HG02884 (cell line): ENCODE results near the gene WAC.

Source experiments
- ATAC-seq: cut with Tn5 transposase; IDR thresholded peaks from one replicate; pipeline ENCODE4 v1.9.1; 2021; ENCODE audit warnings: mild to moderate bottlenecking, moderate library complexity; ENCODE audit not compliant: unreplicated experiment

Gene WAC

GRCh38 chr10:28663576-28664368, 130.9 kb downstream of the WAC start:
- no peak for ATAC-seq

DNA sequence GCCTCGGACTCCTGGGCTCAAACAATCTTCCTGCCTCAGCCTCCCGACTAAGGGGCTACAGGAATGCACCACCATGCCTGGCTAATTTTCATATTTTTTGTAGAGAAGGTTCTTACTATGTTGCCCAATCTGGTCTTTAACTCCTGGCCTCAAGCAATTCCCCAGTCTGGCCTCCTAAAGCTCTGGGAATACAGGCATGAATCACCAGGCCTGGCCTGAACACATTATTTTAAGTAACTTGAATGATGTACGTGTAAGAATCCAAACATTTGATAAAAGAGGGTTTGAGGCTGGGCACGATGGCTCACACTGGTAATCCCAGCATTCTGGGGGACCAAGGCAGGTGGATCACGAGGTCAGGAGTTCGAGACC, 131.4 kb downstream of the WAC start:
- ATAC-seq: no peak

GRCh38 chr10:28666751-28667467, 134.0 kb downstream of the WAC start:
- no peak for ATAC-seq

DNA sequence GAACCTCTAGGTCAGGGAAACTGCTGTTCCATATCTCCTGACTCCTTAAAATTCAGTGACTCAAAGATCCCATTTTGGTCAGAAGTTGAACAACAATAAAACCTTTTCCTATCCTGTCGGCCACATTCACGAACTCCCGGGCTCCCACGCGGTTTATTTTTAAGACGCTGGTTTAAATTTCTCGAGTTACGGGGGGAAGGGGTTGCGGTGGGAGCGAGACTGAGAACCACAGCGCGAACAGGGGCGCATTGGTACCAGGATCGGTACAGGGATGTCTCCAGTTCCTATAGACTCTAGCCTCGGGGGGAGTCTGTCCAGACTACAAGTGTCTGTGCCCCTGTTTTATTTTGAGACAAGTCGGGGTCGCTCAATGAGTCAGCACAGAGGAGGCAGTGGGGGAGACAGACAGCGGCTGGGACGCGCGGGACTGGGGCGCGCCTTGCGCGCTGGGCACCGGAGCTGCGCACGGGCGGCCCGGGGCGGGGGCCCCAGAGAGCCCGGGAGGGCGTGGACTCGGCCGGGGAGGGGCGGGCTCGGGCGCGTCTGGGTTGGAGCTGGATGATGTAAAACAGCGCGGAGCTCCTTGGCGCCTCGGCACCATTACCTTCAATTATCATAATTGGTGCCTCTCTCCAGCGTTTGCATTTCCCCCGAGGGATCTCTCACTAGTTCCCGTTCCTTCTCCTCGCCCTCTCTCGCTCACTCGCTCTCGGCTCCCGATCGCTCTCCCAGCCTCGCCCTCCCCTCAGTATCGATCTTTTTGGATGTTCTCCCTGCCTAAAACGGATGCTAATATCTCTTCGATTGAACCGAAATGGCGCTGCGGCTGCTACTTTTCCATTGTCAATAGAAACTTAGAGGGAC, 135.7 kb downstream of the WAC start:
- ATAC-seq: no peak

GRCh38 chr10:28669227-28670173, 136.6 kb downstream of the WAC start:
- no peak for ATAC-seq
